T-helper 2 cell (primary cell): ENCODE results near the gene SEZ6L.

Experiments
- DNase-seq, 5 experiments: peaks; one replicate each; pipeline versions ENCODE4 v3.0.0 to v3.0.0-alpha.2; 2012 to 2022

SEZ6L gene

DNA sequence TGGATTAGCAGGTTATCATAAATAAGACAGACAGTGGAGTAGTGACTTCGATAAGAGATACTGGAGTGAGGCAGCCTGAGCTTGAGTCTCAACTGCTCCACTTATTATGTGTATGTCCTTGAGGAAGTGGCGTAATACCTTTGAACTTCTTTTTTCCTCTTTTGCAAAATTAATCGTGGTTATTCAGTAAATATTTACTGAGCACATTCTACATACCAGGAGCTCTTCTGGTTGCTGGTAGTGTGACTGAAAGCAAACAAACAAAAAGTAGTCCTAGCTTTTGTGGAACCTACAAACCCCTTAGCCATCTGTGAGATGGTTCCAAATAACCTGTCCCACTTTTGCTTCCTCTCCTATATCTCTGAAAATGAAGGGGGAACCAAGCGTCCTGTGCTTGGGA lies 134.2 kb downstream of the SEZ6L start:
- no peak for DNase-seq

DNA sequence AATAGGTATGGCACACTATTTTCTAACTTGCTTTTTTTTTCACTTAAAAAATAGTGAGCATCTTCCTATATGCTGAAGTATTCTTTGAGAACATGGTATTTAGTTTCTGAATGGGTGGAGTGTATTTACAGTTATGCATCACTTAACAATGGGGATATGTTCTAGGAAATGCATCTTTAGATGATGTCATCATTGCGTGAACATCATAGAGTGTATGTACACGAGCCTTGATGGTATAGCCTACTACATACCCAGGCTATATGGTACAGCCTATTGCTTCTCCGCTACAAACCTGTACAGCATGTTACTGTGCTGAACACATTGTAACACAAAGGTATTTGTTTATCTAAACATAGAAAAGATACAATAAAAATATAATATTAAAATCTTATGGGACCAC lies 135.5 kb downstream of the SEZ6L start:
- DNase-seq, result no peak

DNA sequence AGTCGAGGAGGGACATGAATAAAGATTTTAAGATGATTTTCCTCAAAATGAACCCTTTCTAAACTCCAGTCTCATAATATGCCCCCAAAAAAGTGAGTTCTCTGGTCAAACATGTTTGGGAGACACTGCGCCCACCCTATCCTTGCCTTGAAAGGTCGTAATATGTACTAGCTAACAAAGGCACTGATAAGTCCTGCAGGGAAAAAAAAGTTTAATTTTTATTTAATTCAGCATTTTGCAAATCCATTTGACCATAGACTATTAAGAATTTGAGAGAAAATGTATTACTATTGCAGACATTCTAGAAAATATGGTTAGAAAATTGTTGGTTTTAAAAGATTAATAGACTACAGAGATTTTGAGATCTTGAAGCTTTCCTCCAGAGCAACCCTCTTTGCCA lies 139.2 kb downstream of the SEZ6L start:
- no peak for DNase-seq

DNA sequence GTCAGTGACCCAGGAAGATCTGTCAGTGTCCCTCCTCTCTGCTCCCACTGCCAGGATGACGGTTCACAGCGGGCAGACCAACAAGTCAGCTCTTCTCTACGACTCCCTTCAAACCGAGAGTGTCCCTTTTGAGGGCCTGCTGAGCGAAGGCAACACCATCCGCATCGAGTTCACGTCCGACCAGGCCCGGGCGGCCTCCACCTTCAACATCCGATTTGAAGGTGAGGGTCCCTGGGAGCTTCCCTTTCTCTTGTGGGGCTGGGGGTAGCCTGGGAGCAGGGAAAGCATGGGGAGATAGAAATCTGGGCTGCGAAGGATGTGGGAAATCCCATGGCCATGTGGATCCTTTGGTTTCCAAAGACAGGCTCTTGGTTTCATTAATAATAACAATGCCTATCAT lies 141.4 kb downstream of the SEZ6L start:
- DNase-seq, result no peak

DNA sequence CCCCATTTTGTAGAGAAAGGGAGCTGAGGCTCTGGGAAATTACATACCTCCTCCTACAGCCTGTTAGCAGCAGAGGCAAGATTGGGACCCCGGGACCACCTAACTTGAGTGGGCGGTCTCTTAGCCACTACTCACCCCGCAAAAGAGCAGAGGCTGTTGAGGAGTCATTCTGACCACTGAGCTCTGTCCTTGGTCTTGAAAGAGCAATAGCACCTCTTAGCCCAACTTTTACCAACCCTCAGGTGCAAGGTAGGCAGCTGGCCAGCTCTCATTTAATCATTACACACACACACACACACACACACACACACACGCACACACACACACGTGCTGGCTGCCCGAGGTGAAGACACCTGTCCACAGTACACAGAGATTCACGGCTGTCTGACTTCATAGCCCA lies 144.0 kb downstream of the SEZ6L start:
- DNase-seq, result no peak

DNA sequence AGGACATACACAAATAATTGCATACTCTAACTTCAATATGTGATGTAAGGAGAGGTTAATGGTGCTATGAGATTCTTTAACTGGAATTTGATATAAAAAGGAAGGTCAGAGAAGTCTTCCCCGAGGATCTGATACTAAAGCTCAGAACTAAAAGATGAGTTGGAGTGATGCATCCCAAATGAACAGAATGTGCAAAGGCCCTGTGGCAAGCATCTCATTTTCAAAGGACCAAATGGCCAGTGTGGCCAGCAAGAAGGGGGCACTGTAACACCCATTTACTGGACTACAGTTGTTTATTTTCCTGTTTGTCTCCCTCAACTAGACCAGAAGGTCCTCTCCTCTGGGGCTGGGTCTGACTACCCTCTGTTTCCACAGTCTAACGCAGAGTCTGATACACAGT lies 144.9 kb downstream of the SEZ6L start:
- DNase-seq, result no peak

DNA sequence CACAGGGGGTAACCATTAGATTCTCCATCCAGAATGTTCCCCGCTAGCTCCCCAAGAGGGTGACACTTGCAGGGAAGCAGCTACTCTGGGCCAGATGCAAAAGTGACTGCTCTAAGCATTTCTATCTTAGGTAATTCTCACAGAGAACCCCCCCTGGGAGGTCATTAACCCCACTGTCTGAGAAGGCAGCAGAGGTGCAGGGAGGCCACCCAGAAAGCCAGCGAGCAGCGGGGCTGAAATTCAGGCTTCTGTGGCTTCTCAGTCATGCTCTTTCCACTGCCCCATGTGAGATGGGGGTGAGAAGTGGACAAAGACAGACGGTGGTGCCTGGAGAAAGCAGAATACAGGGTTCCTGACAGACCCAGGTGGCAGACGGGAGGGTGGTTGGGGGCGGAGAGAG lies 145.4 kb downstream of the SEZ6L start:
- no peak for DNase-seq

DNA sequence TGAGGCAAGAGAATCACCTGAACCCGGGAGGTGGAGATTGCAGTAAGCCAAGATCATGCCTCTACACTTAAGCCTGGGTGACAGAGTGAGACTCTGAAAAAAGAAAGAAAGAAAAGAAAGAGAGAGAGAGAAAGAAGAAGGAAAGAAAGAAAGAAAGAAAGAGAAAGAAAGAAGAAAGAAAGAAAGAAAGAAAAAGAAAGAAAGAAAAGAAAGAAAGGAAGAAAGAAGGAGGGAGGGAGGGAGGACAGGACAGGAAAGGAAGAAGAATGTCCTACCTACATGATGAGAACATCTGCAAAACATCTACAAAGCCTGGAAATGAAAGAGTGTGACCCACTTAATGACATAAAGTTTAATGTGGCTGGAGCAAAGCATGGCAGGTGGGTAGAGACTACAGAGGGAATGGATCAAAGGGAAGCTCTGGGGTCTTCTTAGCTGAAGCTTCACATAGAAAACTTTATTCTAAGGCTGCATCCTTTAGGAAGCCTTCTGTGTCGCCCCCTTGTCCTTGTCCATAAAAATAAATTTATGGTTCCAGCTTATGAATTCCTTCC lies 147.5 kb downstream of the SEZ6L start:
- no peak for DNase-seq

DNA sequence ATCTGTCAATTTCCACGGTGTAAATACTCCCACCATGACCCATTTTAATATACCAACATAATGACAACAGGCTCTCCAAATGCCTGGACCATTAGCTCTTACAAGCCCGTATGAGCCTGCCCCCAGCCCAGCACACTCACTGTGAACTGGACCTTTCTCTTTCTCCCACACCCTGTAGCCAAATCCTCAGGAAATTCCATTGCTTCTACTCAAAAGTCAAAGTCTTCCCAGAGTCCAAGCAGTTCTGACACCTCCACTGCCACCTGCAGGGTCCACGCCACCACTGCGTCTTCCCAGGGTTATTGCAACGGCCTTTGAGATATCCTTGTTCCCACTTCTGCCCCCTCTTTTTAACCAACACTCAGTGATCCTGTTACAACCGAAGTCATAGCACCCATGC lies 149.7 kb downstream of the SEZ6L start:
- no peak for DNase-seq

DNA sequence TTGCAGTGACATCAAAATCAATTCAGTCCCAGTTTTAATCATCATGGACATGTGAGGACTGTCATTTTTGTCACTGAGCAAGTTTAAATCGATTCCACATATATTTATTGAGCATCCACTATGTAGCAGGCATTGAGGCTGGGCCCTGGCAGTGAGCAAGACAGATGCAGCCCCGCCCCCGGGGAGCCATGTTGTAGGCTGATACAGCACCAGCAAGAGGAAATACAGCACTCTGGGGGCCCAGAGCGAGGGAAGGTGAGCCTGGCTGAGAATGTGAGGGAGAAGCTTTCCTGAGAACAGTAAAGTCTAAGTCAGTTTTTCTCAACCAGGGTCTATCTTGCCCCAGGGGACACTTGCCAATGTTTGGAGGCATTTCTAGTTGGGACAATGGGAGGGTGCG lies 151.2 kb downstream of the SEZ6L start:
- no peak for DNase-seq

DNA sequence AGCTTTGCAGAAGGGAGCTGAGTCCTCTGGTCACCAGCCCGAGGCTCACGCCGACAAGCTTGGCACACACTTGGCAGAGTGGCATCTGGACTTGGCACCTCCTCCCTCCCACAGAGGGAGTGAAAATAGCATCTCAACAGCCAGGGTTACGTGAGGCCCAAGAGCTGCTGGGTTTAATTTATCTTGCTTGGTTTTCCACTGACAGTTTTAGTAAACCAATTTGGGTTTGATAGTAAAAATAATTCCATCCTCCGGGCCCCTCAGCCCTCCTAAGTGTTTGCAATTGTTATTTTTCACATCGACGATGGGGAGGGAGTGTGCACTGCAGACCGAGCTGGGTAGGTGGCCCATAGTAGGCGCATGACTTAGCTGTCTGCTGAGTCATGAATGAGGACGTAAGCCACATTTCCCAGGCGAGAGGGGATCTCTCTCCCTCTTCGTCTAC lies 152.2 kb downstream of the SEZ6L start:
- no peak for DNase-seq

DNA sequence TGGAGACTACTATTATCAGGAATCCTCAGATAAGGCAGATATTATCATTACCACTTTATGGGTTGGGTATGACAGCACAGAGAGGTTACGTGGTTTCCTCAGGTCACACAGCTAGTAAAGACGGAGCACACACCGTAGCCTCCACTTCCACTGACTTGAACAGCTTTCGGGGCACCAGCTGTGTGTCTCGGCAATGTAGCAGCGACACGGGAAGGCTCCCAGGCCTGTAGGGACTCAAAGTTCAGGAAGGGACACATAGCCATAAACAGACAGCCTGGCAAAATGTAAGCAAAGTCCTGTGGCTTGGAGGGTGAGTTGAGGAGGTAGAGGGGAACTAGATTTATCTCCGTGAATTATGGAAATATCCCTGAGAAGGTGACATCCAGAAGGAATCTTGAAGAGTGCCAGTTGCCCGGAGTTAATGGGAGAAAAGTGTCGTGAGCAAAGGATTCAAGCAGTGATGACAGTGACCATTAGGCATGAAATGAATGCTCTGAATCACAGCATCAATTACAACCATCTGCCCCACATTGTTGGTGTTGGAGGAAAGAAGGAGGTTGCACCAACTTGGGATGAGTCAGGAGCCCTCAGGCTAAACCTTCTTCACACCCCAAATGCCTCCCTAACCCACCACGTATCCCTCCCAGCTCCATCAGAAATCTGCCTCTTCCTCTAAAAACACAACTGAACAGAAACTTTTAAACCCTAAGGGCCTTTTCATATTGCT lies 153.1 kb downstream of the SEZ6L start:
- no peak for DNase-seq

DNA sequence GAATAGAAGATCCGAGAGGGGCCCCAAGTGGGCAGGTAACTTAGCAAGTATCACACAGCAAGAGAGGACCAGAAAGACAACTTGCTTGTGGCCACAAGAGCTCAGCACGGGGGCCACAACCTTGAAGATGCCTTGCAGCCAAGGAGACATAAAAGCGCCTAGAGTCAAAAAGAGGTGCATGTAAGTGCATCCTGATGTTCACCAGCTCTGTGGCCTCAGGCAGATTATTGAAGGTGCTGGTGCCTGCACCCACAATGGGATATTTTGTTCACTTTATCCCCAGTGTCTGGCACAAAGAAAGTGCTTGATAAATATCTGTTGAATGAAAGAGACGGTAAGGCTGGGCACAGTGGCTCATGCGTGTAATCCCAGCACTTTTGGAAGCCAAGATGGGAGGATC lies 153.8 kb downstream of the SEZ6L start:
- DNase-seq, result no peak

DNA sequence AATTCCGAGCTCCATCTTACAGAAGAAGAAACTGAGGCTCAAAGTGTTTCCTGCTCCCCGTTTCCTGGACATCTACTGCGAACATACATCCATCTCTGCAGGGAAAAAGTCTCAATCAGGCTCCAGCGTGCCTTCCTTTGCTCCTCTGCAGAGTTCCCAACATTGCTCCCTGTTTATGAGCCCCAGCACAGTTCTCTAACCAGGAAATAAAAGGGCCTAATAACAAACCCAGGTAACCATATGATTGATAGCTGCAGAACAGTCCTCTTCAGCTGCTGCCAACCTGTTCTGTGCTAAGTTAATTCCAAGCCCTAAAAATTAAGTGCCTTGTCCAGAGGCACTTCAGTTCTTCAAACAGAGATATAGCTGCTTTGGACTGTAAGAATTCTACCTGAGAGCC lies 154.9 kb downstream of the SEZ6L start:
- no peak for DNase-seq

DNA sequence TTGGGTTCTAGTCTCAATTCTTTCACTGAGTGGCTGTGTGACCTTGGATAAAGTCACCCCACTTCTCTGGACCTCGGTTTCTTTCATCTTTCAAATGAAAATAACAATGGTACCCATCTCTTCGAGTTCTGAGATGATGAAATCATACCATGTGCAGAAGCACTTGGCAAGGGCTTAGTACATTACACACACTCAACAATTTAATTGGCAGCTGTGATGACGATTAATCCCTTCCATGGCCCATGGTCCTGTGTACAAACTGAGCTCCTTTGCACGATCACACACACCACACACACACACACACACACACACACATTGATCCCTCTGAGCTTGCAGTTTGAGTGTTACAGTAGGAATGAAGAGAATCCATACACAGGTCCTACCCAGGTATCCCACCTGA lies 156.4 kb downstream of the SEZ6L start:
- no peak for DNase-seq

DNA sequence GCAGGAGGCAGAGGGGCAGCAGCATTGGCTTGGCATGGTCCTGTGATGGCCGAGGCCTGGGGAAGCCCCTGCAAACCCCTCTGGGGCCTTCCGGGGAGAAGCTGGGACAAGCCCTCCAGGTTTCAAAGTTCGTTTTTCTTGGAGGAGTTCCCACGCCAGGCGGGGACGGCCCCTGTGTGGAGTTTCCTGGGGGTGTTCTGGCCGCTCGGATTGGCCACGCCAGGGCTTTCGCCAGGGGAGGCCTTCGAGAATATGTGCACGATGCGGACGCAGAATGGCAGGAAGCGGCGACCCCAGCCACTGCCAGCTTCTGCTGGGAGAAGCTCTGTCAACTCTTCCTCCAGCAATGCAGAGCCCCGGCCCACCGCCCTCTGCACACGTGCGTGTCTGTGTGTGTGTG lies 157.5 kb downstream of the SEZ6L start:
- no peak for DNase-seq

DNA sequence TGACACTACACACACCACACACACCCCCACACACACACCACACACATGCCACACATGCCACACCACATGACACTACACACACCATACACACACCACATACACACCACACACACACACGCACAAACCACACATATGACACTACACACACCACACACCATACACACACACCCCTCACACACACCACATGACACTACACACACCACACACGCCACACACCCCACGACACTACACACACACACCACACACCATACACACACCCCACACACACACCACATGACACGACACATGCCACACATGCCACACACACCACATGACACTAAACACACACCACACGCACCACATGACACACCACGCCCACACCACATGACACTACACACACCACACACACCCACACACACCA lies 158.0 kb downstream of the SEZ6L start:
- peak in 1 of 5 experiments; percentile 17 for DNase-seq

DNA sequence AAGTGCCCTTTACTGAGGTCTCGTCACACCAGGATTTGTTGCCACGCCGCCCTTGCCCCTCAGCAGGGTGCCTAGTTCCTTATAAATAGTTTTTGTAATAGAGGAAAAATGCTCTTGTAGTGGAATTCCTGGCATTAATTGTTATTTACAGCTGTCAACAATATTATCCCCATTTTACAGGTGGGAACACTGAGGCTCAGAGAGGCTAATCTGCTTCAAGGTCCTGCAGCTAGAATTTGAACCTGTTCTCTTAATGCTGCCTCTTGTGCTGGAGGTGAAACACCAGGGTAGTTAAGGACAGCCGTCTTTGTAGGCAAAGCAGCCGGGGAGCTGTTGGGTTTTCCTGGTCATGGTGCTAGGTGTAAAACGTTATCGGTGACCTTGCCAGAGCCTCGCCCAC lies 159.0 kb downstream of the SEZ6L start:
- DNase-seq, result no peak

DNA sequence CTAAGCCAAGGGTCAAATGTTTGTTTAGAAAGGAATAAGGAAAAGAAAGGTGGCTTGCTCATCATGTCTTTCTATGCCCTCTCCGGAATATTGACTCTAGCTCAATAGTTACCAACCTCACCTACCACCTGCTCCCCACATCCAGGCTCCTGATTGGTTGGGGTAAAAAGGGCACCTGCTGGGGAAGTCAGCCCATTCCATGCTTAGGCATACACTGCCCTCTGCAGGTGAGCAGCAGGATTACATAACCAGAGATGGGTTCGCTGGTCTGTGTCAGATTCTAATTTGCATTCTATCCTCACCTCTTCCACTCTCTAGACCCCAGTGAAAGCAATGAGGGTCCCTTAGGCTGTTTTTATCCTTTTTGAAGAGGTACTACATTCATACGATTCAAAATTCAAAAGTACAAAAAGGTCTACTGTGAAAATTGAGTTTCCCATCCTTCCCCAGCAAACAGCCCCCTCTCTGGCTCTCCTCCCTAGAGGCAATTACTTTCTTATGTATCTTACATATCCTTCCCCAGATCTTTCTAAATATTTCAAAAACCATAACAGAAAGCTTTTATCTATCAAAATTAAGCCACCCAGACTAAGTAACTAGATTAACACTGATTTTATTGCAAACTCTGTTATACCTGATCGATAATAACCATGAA lies 161.8 kb downstream of the SEZ6L start:
- DNase-seq, result peak in 4 of 5 experiments; percentile 6 to 55 (median 22)

DNA sequence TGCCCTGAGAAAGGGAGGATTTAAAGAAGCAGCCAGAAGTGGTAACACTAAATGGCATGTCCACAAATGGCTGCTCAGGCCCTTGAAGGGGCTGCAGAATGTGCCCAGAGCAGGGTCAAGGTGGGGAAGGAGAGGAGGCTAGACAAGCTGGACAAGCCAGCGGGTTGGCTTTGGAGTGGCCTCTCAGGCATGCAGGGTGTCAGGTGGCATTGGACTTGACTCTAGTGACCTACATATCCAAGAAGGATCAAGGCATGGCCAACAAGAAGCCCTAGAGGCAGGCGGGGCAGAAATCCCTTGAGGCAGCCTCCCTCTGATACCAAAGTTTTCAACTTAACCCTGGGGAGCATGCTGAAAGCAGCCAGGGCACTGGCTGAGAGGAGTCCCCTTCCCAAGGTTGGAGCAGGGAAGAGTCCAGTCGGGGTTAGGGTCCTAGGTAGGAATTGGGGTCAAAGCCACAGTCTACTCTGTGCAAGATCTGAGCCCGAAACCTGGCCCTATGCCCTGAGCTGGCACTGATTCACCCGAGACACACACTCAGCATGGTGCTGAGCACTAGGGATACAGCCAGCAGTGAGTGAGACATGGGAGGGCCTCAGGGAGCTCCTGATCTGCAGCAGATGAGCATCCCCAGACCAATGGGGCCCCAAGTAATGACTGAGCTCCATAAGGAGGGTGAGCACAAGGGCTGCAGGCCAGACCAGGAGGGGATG lies 164.0 kb downstream of the SEZ6L start:
- no peak for DNase-seq

DNA sequence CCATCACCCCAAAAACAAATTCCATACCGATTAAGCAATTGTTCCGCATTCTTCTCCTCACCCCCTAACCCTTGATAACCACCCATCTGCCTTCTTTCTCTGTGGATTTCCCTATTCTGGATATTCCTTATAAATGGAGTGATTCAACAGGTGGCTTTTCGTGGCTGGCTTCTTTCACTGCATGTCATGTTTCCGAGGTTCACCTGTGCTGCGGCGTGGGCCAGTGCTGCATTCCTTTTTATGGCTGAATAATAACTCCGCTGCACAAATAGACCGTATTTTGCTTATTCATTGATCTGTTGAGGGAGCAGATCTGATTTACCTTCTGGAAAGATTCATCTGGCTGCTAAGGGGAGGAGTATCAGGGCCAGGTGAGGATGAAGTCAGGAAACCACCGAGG lies 165.0 kb downstream of the SEZ6L start:
- DNase-seq, result no peak

DNA sequence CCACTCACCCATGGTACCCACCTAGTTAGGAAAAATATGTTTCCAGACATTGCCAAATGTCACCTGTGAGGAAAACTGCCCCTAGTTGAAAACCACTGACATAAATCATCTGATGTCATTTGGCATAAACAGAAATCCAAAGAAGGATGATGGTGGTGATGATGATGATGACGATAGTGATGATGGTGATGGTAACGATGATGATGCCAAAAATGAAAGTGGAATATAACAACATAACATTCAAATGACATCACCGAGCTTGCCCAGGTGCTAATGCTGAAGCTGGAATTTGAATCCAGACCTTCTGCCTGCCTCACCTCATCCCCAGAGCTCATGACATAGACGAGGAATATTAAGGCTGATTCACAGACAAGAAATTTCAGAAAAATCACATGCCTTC lies 167.5 kb downstream of the SEZ6L start:
- no peak for DNase-seq

DNA sequence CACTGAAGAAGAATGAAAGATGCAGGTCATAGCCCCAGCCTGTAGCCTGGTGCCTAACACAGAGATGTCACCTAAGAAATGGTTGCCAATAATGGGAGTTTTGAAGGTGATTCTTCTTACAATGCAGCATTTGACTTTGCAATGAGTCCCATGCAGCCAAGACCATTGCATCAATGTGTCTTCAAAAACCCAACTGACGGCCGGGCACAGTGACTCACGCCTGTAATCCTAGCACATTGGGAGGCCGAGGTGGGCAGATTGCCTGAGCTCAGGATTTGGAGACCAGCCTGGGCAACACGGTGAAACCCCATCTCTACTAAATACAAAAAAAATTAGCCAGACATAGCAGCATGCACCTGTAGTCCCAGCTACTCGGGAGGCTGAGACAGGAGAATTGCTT lies 170.5 kb downstream of the SEZ6L start:
- no peak for DNase-seq
